Measurements from ENCODE around the gene SFSWAP. TPM values are rescaled to one million over a fixed set of nuclear protein-coding genes. Genes with fewer than 3 reads are reported as not detected.
"Not testable (repeated sequence)": the region's sequence is repeated elsewhere in the genome, so short reads cannot be mapped to it uniquely, and the experiment has no call there.

Gene SFSWAP
- total and polyA plus RNA-seq, 2 of the 13 experiments (the other 11 are each of a cell fraction or from before 2014, with no cell fraction given), result 17.1 to 27.7 TPM

- TF ChIP-seq MYNN (CRISPR knock-in tag; IDR thresholded peaks at IDR 0.05; ENCODE audit: low read depth), result no peak
- no peak for TF ChIP-seq CCDC6 (CRISPR knock-in tag; IDR thresholded peaks at IDR 0.05)
Observed at GRCh38 chr12:131681257-131681620, 29.7 kb upstream of the SFSWAP start (continued).

- H3K9ac ChIP-seq (ENCODE audit: insufficient read depth, low read depth, low read length); POLR2A ChIA-PET; intact Hi-C loops (cut with micrococcal nuclease; ENCODE audit: unreplicated experiment); H3K4me1 ChIP-seq (ENCODE audit: insufficient read depth, low read length); FAIRE-seq; DNase-seq (ENCODE audit: low spot score); H3K27ac ChIP-seq (ENCODE audit: extremely low read length, insufficient read depth, low read length); in situ Hi-C loops (cut with HindIII; ENCODE audit: extremely low pct_ligation_motif_present, low pct_unique_long_range_greater_than_20kb); BruUV-seq (replicated peaks); H3K9me3 ChIP-seq (ENCODE audit: low read length); H3K36me3 ChIP-seq (replicated peaks in 1 of 2; ENCODE audit: control insufficient read depth in 1 of 2, insufficient read depth in 2 of 2, low read length in 2 of 2); H3K4me3 ChIP-seq (replicated peaks in 1 of 3; ENCODE audit: insufficient read depth in 1 of 3, low read depth in 2 of 3, low read length in 3 of 3); H4K20me1 ChIP-seq (ENCODE audit: insufficient read depth, low read length); H3K79me2 ChIP-seq (ENCODE audit: insufficient read depth, low read length); H2AFZ ChIP-seq (ENCODE audit: low read length); CTCF ChIA-PET (ENCODE audit: low intra/inter-chr PET ratio, low total read pairs); H3K4me2 ChIP-seq (ENCODE audit: low read depth, low read length): not testable (repeated sequence)
- WGBS (ENCODE audit: low lambda C conversion rate), result 6% methylated on average over 9 of the region's 25 CpGs
- peak; percentile 58 for ATAC-seq
- TF ChIP-seq, protein P1, sequence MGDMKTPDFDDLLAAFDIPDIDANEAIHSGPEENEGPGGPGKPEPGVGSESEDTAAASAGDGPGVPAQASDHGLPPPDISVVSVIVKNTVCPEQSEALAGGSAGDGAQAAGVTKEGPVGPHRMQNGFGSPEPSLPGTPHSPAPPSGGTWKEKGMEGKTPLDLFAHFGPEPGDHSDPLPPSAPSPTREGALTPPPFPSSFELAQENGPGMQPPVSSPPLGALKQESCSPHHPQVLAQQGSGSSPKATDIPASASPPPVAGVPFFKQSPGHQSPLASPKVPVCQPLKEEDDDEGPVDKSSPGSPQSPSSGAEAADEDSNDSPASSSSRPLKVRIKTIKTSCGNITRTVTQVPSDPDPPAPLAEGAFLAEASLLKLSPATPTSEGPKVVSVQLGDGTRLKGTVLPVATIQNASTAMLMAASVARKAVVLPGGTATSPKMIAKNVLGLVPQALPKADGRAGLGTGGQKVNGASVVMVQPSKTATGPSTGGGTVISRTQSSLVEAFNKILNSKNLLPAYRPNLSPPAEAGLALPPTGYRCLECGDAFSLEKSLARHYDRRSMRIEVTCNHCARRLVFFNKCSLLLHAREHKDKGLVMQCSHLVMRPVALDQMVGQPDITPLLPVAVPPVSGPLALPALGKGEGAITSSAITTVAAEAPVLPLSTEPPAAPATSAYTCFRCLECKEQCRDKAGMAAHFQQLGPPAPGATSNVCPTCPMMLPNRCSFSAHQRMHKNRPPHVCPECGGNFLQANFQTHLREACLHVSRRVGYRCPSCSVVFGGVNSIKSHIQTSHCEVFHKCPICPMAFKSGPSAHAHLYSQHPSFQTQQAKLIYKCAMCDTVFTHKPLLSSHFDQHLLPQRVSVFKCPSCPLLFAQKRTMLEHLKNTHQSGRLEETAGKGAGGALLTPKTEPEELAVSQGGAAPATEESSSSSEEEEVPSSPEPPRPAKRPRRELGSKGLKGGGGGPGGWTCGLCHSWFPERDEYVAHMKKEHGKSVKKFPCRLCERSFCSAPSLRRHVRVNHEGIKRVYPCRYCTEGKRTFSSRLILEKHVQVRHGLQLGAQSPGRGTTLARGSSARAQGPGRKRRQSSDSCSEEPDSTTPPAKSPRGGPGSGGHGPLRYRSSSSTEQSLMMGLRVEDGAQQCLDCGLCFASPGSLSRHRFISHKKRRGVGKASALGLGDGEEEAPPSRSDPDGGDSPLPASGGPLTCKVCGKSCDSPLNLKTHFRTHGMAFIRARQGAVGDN (CRISPR knock-in tag; IDR thresholded peaks at IDR 0.05), result 0 out of 2 replicates have a peak, but pooled peaks have one; percentile 17
- peaks cover 7 to 36% of the 10 kb centered on the region in 2 experiments; a peak in 4 of 5 replicates for H3K27me3 ChIP-seq (ENCODE audit: control insufficient read depth in 1 of 2, insufficient read depth in 2 of 2, low read length in 2 of 2)
Observed at GRCh38 chr12:131681746-131682509, 29.0 kb upstream of the SFSWAP start.
